Stimulated activated CD8-positive, alpha-beta memory T cell treated with anti-CD3 and anti-CD28 coated beads, Interleukin-4, amount 100 ng/mL, for 1 hour (primary cell): Measurements from ENCODE around the gene INHBC.

Source experiments
- DNase-seq, 2 donors: peaks; one replicate each; pipeline ENCODE4 v3.0.0-alpha.2; 2020; ENCODE audit warnings: low read depth in 2 of 2, low spot score in 1 of 2

INHBC gene

DNA sequence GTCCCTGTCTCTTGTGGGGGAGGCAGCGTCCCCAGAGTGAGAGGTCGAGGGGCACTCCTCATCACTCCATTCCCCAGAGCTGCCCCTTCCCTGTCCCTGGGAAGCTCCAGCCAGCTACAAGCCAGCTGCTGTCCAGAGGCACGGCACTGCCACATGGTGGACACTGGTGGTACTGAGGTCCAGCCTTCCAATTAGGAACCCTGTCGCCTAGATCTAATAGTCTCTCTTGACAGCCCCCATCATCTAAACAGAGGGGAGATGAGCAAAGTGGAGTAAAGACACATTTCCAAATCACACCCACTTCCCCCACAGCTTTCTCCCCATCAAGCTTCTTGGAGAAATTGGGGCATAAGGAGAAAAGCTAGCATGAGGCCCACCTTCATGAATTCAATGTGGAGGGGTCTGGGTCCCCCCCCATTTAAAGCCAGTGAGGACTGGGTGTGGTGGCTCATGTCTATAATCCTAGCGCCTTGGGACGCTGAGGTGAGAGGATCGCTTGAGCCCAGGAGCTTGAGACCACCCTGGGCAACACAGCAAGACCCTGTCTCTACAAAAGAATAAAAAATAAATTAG, 18.4 kb downstream of the INHBC start:
- DNase-seq: peak in 1 of 2 donors; percentile 27

DNA sequence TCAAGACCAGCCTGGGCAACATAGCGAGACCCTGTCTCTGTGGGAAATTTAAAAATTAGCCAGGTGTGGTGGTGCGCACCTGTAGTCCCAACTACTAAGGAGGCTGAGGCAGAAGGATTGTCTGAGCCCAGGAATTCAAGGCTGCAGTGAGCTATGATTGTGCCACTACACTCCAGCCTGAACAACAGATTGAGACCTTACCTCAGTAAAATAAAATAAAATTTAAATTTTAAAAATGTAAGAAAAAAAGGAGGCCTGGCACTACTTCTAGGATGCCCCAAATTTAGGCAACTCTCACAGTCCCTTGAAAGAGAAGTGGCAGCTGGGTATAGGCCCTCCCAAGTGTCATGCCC, 19.6 kb downstream of the INHBC start:
- DNase-seq: no peak

DNA sequence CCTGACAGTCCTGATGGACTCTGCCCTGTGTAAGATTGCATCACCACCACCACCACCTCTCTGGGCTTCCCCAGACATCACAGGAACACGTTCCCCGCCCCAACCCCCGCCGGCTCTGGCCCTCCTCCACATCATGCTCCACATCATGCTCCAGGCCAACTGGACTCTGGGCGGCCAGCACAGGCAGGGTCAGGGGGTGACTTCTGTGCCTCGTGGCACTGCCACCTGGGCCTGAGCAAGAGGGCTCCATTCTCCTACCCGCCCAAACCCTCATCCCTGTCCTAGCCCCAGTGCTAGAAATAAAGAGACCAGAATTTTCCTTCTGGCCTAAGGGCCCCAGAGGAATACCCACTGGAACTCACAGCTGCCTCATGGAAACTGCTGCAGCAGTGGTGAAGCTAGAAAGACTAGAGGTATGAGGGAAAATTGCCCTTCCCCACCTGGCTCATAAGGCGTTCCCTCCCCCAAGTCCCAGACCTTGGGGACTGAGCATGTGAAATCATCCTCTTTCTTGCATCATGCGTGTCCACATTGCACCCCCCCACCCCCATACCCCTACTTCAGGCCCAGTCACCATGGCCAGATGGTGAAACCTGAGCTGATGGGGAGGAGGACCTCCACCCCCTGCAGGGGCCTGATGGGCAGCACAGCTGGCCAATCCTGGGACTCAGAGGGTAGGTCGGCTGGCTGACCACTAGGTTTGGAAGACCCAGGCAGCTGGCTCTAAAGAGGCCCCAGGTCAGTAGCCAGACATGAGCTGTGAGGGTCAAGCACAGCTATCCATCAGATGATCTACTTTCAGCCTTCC, 20.2 kb downstream of the INHBC start, which contains the start of gene INHBE:
TSS of gene INHBE (plus strand) at position 742 of the 808 bp plus-strand sequence. CDS start 230 bp downstream, outside the sequence.
- DNase-seq: no peak

DNA sequence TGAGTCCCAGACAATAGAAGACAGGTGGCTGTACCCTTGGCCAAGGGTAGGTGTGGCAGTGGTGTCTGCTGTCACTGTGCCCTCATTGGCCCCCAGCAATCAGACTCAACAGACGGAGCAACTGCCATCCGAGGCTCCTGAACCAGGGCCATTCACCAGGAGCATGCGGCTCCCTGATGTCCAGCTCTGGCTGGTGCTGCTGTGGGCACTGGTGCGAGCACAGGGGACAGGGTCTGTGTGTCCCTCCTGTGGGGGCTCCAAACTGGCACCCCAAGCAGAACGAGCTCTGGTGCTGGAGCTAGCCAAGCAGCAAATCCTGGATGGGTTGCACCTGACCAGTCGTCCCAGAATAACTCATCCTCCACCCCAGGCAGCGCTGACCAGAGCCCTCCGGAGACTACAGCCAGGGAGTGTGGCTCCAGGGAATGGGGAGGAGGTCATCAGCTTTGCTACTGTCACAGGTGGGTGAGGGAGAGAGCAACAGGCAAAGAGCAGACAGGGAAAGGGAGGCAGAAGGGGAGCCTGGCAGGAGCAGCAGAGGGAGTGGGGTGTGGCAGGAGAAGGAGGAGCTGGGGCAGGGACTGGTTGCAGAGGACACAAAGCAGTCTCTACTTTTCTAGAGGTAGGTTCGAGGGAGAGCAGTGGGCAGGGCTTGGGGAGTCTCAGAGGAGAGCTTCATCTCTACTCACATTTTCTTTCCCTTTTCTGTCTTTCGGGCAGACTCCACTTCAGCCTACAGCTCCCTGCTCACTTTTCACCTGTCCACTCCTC, 21.0 kb downstream of the INHBC start:
- no peak for DNase-seq

DNA sequence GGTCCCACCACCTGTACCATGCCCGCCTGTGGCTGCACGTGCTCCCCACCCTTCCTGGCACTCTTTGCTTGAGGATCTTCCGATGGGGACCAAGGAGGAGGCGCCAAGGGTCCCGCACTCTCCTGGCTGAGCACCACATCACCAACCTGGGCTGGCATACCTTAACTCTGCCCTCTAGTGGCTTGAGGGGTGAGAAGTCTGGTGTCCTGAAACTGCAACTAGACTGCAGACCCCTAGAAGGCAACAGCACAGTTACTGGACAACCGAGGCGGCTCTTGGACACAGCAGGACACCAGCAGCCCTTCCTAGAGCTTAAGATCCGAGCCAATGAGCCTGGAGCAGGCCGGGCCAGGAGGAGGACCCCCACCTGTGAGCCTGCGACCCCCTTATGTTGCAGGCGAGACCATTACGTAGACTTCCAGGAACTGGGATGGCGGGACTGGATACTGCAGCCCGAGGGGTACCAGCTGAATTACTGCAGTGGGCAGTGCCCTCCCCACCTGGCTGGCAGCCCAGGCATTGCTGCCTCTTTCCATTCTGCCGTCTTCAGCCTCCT, 21.6 kb downstream of the INHBC start:
- no peak for DNase-seq

DNA sequence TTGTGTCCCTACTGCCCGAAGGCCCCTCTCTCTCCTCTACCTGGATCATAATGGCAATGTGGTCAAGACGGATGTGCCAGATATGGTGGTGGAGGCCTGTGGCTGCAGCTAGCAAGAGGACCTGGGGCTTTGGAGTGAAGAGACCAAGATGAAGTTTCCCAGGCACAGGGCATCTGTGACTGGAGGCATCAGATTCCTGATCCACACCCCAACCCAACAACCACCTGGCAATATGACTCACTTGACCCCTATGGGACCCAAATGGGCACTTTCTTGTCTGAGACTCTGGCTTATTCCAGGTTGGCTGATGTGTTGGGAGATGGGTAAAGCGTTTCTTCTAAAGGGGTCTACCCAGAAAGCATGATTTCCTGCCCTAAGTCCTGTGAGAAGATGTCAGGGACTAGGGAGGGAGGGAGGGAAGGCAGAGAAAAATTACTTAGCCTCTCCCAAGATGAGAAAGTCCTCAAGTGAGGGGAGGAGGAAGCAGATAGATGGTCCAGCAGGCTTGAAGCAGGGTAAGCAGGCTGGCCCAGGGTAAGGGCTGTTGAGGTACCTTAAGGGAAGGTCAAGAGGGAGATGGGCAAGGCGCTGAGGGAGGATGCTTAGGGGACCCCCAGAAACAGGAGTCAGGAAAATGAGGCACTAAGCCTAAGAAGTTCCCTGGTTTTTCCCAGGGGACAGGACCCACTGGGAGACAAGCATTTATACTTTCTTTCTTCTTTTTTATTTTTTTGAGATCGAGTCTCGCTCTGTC, 22.3 kb downstream of the INHBC start:
- DNase-seq: no peak

DNA sequence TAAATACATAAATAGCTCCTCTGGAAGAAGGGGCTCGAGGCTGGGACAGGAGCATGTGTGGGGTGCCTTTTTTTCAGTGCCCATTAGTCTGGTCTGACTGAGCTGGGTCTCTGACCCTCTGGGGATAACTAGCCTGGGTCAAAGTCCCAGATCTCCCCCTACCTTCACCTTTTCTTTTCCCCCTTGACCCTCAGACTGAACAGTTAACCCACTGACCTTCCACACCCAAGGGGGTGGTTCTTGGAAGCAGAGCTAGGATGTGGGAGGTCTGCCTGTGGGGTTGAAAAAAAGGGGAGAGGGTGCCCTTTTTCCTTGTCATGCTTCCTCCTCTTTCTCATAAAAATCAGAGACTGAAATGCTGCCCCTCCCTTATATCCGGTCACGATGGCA, 24.1 kb downstream of the INHBC start:
- DNase-seq: no peak

DNA sequence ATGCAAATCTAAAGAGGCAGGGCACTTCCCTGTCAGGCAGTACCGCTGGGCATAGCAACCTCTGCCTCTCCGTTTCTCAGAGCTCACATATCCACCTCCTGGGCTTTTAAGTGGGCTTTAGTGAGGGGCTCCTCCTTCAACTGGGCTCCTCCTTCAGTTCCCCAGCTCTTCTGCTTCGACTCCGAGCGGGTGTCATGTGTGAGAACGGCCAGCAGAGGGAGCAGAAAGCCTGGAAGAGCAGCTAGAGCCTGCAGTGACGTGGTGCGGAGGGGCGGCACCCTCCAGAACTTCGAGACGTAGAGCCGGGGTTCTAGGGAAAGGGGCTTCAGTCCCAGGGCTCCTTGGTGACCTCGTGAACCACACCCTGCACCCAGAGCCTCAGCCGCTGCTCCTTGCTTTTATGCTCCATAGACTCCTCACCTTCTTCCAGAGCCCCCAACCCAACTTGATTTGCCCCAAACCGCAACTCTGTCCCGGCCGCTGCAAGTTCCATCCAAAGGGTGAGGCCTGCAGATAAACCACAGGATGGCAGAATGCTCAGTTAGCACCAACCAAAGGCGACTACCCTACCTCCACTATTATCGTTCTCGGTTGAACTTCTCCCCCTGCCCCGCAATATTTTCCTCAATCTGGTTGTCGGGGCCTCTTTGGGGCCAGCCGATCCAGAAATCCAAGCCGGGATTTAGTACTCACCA, 24.6 kb downstream of the INHBC start:
- DNase-seq: peak; percentile 83 to 86

DNA sequence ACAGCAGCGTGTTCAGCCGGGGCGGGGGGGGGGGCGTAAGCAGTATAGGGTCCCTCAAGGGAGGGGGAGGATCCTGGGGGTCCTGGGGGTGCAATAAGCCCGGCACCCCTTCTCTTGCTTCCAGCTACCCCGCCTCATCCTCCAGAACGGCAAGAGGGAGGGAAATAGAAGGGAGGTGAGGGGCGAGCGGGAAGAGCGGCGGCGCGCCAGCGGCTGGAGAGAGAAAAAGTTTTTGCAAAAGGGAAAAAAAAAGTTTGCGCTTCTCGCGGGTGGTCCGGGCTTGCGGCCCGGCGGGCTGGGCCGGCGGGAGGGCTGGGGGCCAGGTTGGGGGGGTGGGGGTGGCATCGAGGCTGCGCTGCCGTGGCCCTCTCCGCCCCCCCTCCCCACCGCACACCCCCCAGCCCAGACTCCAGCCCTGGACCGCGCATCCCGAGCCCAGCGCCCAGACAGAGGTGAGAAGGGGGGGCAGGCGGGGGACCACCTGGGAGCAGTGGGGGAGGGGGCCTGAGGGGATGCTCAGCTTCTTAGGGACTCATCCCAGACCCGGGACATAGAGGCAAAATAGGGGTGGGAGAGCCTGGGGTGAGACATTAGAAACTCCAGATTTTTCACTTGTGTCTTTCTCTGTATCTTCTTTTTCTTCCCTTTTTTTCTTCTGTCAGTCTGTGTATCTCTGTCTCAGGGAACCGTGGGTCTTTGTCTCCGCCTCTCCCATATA, 25.3 kb downstream of the INHBC start, which contains the start of gene GLI1:
TSS of gene GLI1 (plus strand) at position 36 of the 718 bp plus-strand sequence. CDS start 3,907 bp downstream, outside the sequence.
- DNase-seq: no peak

DNA sequence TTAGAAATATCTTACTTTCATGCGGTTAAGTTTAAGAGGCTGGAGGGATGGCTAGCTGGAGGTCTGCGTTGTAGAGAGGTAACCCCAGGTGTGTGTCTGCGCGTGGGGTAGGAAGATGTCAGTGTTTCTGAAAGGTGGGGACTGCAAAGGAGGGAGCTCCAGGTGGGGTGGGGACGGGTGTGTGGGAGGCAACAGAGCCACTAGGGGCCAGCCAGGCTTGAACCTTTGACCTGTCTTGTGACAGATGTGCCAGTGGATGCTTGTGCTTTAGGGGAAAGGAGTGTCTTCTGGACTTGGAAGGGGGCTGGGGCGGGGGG, 25.8 kb downstream of the INHBC start:
- DNase-seq: no peak

DNA sequence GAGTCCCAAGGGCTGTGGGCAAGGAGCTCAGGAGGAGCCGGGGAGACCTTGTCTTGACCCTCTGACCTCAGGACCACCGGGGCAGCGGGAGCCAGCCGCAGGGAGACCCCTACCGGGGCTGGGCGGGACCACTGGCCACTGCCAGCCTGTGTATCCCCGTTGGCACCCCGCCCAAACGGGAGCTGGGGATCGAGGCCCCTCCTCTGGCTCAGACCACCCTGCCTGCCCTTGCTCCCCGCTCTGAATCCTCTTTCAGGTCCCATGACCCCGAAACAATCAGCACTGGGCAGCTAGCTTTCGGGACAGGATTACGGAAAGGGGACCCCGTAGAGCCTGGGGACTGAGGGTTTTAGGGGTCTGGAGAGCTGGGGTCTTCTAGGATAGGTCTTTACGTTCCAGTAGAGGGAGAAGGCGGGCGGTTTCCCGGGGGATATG, 26.3 kb downstream of the INHBC start:
- no peak for DNase-seq

DNA sequence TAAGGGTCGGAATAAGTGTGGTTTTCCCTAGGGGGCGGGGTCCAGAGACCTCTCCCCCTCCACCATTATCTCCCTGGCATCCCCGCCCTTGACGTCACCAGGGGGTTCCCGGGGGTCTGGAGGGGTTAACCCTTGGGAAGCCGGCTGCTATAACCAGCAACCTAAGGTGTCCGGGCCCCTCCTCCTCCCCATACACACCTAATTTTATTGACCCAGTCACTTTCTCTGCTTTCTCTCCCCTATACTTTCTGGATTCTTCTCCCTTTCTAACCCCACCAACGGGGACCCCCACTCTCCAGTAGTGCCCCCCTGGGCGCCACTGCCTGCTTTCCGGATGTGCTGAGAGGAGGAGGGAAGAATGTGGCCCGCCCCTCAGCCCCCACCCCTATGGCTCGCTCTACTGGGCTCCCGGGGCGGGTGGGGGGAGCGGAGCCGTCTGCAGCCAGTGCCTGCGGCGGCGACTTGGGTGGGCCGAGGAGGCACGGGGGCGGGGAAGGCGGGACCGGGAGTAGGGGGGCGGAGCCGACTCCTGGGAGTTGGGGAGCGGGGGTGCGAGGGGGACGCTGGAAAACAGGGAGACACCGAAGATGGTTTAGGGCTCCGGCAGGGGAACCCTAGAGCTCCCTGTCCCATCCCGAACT, 26.8 kb downstream of the INHBC start:
- DNase-seq: no peak

DNA sequence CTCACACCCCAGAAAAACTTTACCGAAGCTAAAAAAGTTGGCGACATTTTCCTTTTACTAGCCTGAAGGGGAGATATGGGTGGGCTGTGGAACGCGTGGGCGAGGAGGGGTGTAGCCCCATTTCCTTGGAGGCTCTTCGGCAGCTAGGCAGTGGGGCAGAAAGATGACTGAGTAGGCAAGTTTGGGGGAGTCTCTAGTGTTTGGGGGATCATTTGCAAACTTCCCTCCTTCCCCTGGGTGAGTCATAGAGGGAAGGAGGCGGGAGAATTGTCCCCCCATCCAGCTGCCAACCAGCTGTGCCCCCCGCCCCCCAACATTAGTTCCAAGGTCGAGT, 27.3 kb downstream of the INHBC start:
- DNase-seq: no peak

DNA sequence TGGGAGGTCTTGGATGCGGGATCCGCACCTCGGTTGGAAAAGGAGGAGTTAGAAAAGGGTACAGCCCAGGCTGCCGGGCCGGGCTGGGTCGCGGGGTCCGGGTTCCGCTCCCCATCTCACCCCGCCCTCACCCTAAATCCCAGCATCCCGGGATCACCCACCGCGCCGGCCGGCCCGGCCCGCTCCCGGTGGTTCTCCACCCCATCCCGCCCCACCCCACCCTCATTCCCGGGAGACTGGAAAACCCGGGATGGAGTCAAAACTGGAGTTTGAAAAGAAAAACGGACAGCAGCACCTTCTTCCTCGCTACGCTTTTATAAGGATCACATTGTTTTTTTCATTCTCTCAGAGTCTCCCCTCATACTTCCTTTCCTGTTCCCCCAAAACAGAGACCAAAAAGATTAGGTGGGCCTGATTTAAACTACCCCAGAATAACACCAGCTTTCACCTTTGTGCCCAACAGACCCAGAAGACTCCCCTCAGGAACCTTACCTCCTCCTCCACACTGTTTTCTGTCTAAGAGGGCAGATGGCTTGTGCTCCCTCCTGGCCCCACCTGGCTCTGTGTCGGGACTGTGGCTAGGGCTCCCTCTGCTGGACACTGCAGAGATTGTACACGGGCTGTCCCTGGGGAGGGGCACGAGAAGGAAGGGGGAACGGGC, 27.8 kb downstream of the INHBC start:
- DNase-seq: peak; percentile 72 to 79

DNA sequence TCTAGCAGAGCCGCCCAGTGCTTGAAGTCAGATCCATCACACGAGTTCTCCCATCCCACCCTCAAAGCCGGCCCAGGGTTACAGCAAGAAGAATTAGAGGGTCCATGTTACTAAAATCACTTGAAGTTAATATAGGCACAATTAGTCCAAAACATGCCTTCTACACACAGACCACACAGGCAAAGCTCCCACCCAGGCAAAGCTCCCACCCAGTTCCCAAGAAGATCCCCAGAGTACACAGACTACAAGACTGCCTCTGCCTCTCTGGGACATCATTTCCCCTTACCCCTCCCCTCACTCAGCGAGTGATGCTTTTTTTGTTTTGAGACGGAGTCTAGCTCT, 28.3 kb downstream of the INHBC start:
- DNase-seq: no peak

DNA sequence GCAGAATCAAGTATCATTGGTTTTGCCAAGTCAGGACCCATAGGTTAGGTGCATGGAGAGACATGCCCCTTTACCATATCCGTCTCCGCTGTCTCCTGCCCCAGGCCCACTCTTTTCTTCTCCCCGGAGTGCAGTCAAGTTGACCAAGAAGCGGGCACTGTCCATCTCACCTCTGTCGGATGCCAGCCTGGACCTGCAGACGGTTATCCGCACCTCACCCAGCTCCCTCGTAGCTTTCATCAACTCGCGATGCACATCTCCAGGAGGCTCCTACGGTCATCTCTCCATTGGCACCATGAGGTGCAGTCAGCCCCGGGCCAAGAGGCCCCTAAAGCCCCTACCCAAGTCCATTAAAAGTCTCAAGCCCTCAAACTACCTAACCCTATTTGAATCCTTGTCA, 30.0 kb downstream of the INHBC start:
- no peak for DNase-seq

DNA sequence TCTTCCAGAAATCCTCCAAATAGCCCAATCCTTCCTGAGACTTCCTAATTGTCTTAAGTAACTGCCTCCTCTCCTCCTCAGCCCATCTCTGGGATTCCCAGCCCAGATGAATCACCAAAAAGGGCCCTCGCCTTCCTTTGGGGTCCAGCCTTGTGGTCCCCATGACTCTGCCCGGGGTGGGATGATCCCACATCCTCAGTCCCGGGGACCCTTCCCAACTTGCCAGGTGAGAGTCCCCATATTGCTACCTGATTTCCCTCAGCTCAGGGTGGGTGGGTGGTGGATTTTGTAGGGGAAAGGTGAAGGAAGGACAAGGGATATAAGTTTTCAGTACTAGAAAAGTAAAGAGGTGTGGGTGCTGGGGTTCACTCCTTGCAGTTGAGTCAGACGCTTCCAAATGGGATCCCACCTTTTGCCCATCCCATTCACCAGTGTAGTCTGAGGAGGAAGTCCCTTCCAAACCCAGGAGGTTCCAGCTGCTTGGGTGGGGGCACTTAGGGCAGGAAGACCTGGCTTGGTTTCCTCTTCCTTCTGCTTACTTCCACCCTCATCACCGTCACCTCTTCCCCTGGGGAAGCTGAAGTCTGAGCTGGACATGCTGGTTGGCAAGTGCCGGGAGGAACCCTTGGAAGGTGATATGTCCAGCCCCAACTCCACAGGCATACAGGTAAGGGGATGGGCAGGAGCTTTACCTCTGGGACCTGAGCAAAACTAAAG, 30.6 kb downstream of the INHBC start:
- no peak for DNase-seq

DNA sequence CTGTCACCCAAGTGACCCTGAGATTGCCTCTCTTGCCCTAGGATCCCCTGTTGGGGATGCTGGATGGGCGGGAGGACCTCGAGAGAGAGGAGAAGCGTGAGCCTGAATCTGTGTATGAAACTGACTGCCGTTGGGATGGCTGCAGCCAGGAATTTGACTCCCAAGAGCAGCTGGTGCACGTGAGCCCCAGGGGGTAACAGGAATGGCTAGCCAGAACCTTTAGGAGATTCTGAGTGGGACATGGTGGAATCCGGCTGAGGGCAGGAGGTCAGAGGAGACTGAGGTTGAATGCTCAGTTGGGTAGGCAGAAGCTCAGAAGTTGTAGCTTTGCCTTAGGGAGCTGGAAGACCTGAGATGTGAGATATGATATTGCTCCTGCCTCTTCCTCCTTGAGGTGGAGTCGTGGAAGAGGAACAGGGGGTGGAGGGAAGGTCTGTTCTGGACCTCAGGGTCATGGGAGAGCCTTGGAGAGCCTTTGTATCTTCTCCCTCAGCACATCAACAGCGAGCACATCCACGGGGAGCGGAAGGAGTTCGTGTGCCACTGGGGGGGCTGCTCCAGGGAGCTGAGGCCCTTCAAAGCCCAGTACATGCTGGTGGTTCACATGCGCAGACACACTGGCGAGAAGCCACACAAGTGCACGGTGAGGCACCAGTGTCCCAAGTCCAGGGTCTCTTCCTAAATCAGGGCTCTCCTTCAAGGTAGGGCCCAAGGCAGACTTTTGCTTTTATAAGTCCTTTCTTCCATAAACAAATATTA, 31.3 kb downstream of the INHBC start:
- DNase-seq: no peak
